Muscle layer of colon (tissue), 2 donors: ENCODE measurements around the gene MPPE1.

Source experiments
- H3K27ac ChIP-seq: one replicate; pipeline ENCODE4 v1.7.0; 2013; ENCODE audit warnings: low read depth, mild to moderate bottlenecking, low read length, moderate library complexity
- H3K27me3 ChIP-seq, 2 donors: one replicate each; pipeline ENCODE4 v1.7.0; 2013; ENCODE audit warnings: low read length in 2 of 2, mild to moderate bottlenecking in 2 of 2; ENCODE audit not compliant: insufficient read depth in 2 of 2, control insufficient read depth in 1 of 2
- H3K36me3 ChIP-seq: one replicate; pipeline ENCODE4 v1.7.0; 2013; ENCODE audit warnings: mild to moderate bottlenecking, low read length; ENCODE audit not compliant: insufficient read depth
- H3K4me1 ChIP-seq: one replicate; pipeline ENCODE4 v1.7.0; 2013; ENCODE audit warnings: mild to moderate bottlenecking, low read length; ENCODE audit not compliant: insufficient read depth
- H3K4me3 ChIP-seq, 2 donors: one replicate each; pipeline ENCODE4 v1.7.0; 2013; ENCODE audit warnings: low read length in 2 of 2, low read depth in 1 of 2, mild to moderate bottlenecking in 1 of 2, moderate library complexity in 1 of 2
- H3K9ac ChIP-seq: one replicate; pipeline ENCODE4 v1.7.0; 2013; ENCODE audit warnings: low read length
- H3K9me3 ChIP-seq: one replicate; pipeline ENCODE4 v1.7.0; 2013; ENCODE audit warnings: mild to moderate bottlenecking, low read length
- donor health status: abdominal sarcoma.
- donor health status: Adenocarcinoma of cecum.

MPPE1 gene

GRCh38 chr18:11889284-11889683, 18.8 kb downstream of the MPPE1 start:
- Histone ChIP-seq H3K36me3 (peaks cover 57% of the 10 kb centered on the region), H3K27me3 (no peaks in the 10 kb centered on the region), H3K4me3 (no peak overlapping the region), H3K4me1 (no peaks in the 10 kb centered on the region), H3K9ac (no peak overlapping the region), H3K9me3 (no peaks in the 10 kb centered on the region), H3K27ac (no peak overlapping the region)

DNA sequence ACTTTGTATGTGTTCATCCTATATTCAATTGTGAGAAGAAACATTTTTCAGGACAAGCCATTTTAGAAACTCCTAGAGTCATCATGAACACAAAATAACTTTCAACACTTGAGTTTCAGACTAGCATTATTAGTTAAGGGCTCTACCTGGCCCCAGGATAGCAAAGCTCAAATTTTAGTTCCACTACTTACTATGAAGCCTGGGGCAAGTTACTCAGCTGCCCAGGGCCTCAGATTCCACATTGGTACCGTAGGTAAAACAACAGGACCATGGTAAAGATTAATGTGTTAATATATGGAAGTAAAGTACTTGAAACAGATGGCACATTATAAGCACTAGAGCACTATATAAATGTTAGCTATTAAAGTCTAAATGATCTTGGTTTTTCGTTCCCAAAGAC, 19.4 kb downstream of the MPPE1 start:
- Histone ChIP-seq H3K9me3 (no peaks in the 10 kb centered on the region), H3K9ac (no peak overlapping the region), H3K4me3 (no peak overlapping the region), H3K27me3 (no peaks in the 10 kb centered on the region), H3K4me1 (no peaks in the 10 kb centered on the region), H3K27ac (no peak overlapping the region), H3K36me3 (peaks cover 58% of the 10 kb centered on the region)

DNA sequence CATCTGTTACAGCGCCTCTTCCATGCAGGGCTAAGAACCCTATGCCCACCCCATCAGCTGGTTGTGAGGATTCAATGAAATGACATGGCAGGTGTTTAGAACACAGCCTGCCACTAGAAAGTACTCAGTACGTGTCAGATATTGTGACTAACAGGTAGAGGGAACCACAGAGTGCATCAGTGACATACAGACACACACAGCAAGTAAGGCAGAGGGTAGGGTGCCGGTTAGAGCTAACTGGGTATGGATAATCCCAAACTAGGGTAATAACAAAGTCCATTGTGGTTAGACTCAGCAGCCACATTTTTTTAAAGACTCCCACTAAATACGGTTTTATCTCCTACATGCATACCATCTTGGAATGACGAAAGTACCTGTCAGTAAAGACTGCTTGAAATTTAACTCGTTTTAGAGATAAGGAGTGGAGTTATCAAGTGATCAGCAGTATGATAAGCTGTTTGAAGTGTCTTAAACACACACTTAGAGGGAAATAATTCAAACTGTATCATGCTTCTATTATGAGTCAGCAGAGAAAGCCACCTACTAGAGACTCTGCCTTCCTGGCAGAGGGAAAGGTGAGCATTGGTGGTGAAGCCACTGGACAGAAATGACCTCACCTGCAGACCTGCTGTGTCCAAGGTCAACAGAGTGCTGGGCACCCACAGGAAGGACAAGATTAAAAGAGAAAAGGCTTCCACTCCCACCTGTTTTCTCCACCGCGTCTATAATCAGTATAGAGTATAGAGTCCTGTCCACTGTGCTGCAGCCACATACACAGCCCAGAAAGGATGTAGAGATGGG, 20.6 kb downstream of the MPPE1 start:
- no peaks in the 10 kb centered on the region for H3K4me1 ChIP-seq
- H3K9ac ChIP-seq = no peak overlapping the region
- H3K36me3 ChIP-seq = peaks cover 53% of the 10 kb centered on the region
- no peak overlapping the region for H3K4me3 ChIP-seq
- no peaks in the 10 kb centered on the region for H3K27me3 ChIP-seq
- H3K9me3 ChIP-seq = no peaks in the 10 kb centered on the region
- H3K27ac ChIP-seq = no peak overlapping the region

GRCh38 chr18:11886577-11887110, 21.5 kb downstream of the MPPE1 start:
- no peak overlapping the region for H3K9ac ChIP-seq
- no peak overlapping the region for H3K27ac ChIP-seq
- H3K36me3 ChIP-seq = peaks cover 53% of the 10 kb centered on the region
- H3K4me3 ChIP-seq = no peak overlapping the region
- H3K27me3 ChIP-seq = no peaks in the 10 kb centered on the region
- H3K4me1 ChIP-seq = no peaks in the 10 kb centered on the region
- no peaks in the 10 kb centered on the region for H3K9me3 ChIP-seq

DNA sequence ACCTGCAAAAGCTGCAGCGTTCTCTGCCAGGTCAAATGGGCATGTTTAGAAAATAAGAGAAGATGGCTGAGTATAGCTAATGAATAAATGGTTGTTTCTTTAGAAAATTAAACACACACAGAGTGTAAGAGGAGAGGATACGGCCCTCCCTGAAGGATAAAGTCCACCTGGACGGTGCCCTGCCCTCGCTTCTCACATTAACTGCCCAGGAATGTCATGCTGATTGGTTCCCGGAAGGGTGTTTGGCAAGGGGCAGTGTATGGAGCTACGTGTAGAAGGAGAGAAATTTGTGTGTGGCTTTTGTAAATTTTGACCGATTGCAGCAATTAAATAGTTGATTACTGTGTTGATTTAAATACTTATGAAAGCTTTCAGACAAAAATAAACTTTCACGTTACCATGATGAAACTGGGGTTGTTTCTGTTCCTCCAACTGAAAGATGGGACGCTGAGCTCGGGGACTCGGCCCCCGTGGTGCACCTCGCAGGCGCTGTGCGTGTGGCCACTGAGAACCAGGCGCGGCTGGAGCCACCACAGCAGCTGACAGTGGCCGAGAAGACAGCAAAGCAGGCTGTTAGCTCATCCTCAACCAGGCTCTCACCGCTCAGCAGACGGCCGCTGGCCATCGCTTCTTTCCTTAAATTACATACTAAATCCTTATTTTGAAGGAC, 22.7 kb downstream of the MPPE1 start:
- no peaks in the 10 kb centered on the region for H3K4me1 ChIP-seq
- H3K27me3 ChIP-seq = no peaks in the 10 kb centered on the region
- peaks cover 49% of the 10 kb centered on the region for H3K36me3 ChIP-seq
- no peak overlapping the region for H3K27ac ChIP-seq
- H3K9me3 ChIP-seq = no peaks in the 10 kb centered on the region
- H3K9ac ChIP-seq = no peak overlapping the region
- no peak overlapping the region for H3K4me3 ChIP-seq

DNA sequence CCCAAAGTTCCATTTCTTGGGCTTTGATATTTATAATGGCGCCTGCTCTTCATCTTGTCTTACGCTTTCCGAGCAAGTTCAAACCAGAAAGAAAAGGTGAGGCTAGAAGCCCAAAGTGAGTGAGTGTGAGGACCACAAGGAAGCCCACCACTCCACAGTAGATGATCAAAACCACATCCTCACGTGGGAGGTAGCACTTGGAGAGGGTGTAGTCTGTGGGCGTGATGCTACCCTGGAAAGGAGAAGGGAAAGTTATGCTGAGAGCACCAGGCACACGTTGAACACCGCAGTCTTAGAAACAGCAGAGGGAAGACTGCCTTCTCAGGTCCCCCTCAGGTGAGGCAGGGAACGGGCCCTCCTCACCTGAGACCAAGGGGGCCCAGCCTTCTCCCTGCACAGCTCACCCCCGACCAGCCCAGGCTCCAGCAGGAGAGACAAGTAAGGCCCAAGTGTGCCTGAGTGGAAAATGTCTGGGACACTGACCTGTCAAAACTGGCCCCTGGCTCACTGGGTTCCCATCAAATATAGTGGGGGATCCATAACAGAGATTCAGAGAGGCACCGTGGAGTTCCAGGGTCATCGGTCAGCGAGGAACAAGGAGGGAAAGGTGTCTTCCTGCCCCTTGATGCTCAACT, 23.6 kb downstream of the MPPE1 start:
- Histone ChIP-seq H3K9me3 (no peaks in the 10 kb centered on the region), H3K27me3 (no peaks in the 10 kb centered on the region), H3K4me1 (no peaks in the 10 kb centered on the region), H3K9ac (no peak overlapping the region), H3K36me3 (peaks cover 46% of the 10 kb centered on the region), H3K27ac (no peak overlapping the region), H3K4me3 (no peak overlapping the region)

GRCh38 chr18:11883153-11883552, 25.0 kb downstream of the MPPE1 start:
- Histone ChIP-seq H3K9ac (no peak overlapping the region), H3K27ac (no peak overlapping the region), H3K4me1 (no peaks in the 10 kb centered on the region), H3K36me3 (peaks cover 33% of the 10 kb centered on the region), H3K4me3 (no peak overlapping the region), H3K27me3 (no peaks in the 10 kb centered on the region), H3K9me3 (no peaks in the 10 kb centered on the region)

DNA sequence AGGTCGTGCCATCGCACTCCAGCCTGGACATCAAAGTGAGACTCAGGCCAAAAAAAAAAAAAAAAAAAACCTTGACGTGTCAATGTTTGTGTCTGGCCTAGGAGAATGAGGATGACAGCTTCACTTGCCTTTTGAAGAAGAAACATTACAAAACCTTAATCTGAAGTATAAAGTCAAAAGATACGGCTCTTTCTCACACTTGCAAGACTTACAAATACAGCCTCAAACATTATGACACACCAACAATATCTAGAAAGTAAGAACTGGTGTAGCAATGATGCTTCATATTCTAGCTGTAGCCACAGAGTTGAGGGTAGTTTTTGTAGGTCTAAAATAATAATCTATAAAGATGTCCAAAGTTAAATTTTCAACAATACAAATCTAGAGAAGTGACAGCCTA, 25.5 kb downstream of the MPPE1 start:
- H3K27me3 ChIP-seq = no peaks in the 10 kb centered on the region
- H3K9ac ChIP-seq = no peak overlapping the region
- H3K27ac ChIP-seq = no peak overlapping the region
- H3K9me3 ChIP-seq = no peaks in the 10 kb centered on the region
- H3K4me1 ChIP-seq = no peaks in the 10 kb centered on the region
- H3K4me3 ChIP-seq = no peak overlapping the region
- peaks cover 28% of the 10 kb centered on the region for H3K36me3 ChIP-seq

DNA sequence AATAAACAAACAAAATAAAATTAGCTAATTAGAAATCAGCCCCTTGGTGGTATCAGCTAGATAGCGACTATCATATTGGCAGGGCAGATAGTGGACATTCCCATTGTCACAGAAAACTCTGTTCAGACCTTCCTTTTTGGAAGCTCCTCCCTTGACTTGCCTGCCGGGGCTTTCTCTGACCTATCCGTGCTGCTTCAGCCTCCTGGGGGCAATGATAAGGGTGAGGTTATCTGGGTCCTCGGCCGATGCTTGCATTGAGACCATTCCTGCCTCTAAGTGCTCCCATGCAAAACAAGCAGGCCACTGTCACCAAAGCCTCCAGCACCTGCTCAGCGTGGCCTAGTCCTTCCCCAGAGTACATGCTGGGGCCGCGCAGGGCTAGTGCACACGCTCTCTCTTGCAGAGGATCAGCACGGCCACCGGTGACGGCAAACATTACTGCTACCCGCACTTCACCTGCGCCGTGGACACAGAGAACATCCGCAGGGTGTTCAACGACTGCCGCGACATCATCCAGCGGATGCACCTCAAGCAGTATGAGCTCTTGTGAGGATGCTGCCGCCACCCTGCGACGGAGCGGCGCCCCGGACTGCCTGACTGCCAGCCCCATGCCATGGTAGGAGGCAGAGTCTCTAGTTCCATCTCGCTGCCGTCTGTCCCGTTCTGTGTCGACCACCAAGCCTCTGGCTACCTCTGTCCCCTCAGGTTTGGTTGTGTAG, 27.4 kb downstream of the MPPE1 start:
- Histone ChIP-seq H3K9ac (no peak overlapping the region), H3K9me3 (no peaks in the 10 kb centered on the region), H3K4me1 (no peaks in the 10 kb centered on the region), H3K36me3 (peaks cover 14% of the 10 kb centered on the region), H3K4me3 (no peak overlapping the region), H3K27me3 (no peaks in the 10 kb centered on the region), H3K27ac (no peak overlapping the region)

DNA sequence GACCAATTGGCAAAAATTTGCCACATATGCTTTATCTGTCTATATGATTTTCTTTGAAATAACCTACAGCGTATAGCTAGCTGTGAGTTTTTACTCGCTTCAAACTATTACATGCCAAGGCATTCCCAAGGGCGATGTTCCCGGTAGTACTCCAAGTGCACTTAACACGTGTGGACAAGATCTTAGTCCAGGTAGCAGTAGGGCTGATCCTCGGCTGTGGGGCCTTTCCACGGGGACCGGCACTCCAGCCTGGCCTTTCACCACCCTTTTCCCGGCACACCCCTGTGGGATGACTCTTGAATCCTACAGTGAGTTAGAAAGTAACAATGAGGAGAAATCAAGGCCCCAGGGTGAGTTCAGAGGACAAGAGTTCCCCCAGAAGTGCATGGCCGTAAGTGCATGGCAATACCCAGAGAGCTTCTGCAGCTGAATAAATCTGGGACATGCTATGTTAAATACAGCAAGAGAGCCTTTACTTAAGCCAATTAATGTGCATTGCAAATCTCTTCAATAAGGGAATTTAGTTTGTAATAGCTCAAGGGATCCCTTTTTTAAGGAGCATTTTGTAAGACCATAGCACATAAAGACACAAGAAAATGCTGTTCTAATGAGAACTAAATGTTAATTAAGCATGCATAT, 30.5 kb downstream of the MPPE1 start:
- Histone ChIP-seq H3K9me3 (no peaks in the 10 kb centered on the region), H3K4me3 (no peak overlapping the region), H3K27ac (no peak overlapping the region), H3K27me3 (no peaks in the 10 kb centered on the region), H3K36me3 (no peaks in the 10 kb centered on the region), H3K9ac (no peak overlapping the region), H3K4me1 (no peaks in the 10 kb centered on the region)

GRCh38 chr18:11874676-11875075, 33.4 kb downstream of the MPPE1 start:
- Histone ChIP-seq H3K27me3 (no peaks in the 10 kb centered on the region), H3K4me1 (no peaks in the 10 kb centered on the region), H3K36me3 (no peaks in the 10 kb centered on the region), H3K4me3 (no peak overlapping the region), H3K9ac (no peak overlapping the region), H3K9me3 (no peaks in the 10 kb centered on the region), H3K27ac (no peak overlapping the region)
